COR-L47 (cell line): ENCODE measurements around the gene RRAGD.

Experiments
- DNase-seq: peaks from one replicate; lab custom pipeline; 2025; lab: John Stamatoyannopoulos, UW

The RRAGD gene

GRCh38 chr6:89339565-89339964 lies 72.5 kb downstream of the RRAGD start:
- no peak for DNase-seq

GRCh38 chr6:89335164-89335563 lies 76.9 kb downstream of the RRAGD start:
- DNase-seq, result no peak

GRCh38 chr6:89330910-89331309 lies 81.2 kb downstream of the RRAGD start:
- DNase-seq, result no peak

- no peak for DNase-seq
Observed at GRCh38 chr6:89328976-89329375, 83.1 kb downstream of the RRAGD start.

GRCh38 chr6:89324304-89324703 lies 87.8 kb downstream of the RRAGD start:
- DNase-seq, result no peak

GRCh38 chr6:89323511-89323971 lies 88.5 kb downstream of the RRAGD start:
- no peak for DNase-seq

GRCh38 chr6:89321131-89321970 lies 90.7 kb downstream of the RRAGD start:
- no peak for DNase-seq

GRCh38 chr6:89320012-89320559 lies 92.0 kb downstream of the RRAGD start:
- DNase-seq, result no peak

GRCh38 chr6:89317067-89317466 lies 95.0 kb downstream of the RRAGD start:
- no peak for DNase-seq

- DNase-seq, result no peak
Observed at GRCh38 chr6:89315249-89315885, 96.7 kb downstream of the RRAGD start, which contains the start of gene GABRR2. Gene GABRR2 (minus strand): TSS chr6:89315299. CDS start chr6:89315165, 134 bp downstream.

GRCh38 chr6:89314692-89315091 lies 97.4 kb downstream of the RRAGD start:
- DNase-seq, result no peak
